HG03378 (cell line): ENCODE measurements around the gene PROZ.

Experiments
- ATAC-seq: cut with Tn5 transposase; IDR thresholded peaks from one replicate; pipeline ENCODE4 v1.9.1; 2021; ENCODE audit warnings: mild to moderate bottlenecking, moderate library complexity; ENCODE audit not compliant: unreplicated experiment

Gene PROZ

DNA sequence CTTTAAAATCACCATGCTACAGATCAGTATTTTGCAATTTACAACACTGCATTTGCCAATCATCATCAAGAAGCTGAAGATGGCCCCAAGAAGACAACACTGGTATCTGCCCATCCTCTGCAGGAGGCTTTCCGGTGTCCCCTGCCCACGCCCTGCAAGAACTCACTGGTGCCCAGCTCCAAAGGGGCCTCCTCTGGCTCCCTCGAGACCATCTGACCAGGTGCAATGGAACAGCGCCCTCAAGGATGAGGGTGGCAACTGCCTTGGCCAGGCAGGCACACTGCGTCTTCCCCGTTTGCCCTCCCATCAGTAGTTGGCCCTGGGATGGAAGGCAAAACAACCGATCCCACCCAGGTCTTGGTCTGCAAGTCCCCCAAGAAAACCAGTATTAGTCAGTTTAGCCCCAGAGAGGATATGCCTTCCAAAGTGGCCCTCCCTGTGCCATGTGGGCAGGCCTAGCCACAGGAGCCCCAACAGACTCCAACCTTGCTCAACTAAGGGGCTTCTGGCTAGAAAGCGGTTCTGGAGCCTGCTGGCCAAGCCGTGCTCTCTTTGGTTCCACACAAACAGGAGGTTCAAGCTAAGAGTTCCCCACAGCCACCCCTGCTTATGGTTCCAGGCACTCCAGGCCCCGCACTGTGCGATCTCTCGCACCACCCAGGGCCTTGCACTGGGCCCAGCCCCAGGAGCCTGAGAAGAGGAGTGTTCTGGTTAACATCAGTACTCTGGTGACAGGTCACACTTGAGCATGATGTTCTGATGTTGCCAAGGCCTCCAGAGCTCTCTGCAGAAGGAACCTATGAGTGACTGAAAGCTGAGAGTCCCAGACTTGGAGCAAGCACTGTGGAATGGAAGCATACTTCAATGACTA lies 45.3 kb downstream of the PROZ start:
- ATAC-seq, result no peak

DNA sequence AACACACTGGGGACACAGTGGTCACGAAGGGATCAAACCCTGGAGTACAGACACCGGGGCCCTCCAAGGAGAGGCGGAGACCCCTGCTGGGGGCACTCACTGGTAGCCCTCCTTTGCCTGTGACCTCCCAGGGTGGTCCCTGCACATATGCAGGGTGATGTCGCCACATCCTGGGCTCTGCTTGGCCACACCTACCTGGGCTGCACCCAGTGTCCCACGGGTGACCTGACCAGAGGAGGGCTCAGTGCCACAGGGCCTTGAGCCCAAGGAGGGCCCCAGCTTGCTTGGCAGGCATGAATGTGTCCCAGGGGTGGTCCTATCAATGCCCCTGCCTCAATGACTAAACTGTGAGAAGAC lies 45.9 kb downstream of the PROZ start:
- no peak for ATAC-seq

- no peak for ATAC-seq
These were observed 47.0 kb downstream of the PROZ start for GRCh38 chr13:113205428-113205931.

- no peak for ATAC-seq
These were observed 49.0 kb downstream of the PROZ start for GRCh38 chr13:113207460-113207859.

GRCh38 chr13:113207890-113208420 lies 49.5 kb downstream of the PROZ start:
- peak; percentile 16 for ATAC-seq

GRCh38 chr13:113208421-113209335 lies 50.2 kb downstream of the PROZ start, which contains the start of gene PCID2:
PCID2 (minus strand) TSS chr13:113208669; CDS start chr13:113208634, 35 bp downstream.
- ATAC-seq, result peak; percentile 60

GRCh38 chr13:113209336-113209758 lies 50.9 kb downstream of the PROZ start, which contains the start of gene CUL4A:
CUL4A (plus strand) TSS chr13:113209613; CDS start chr13:113209628, 15 bp downstream.
- peak; percentile 24 for ATAC-seq

- ATAC-seq, result peak; percentile 27
These were observed 51.4 kb downstream of the PROZ start for GRCh38 chr13:113209759-113210421.

GRCh38 chr13:113210833-113211232 lies 52.4 kb downstream of the PROZ start:
- ATAC-seq, result no peak

- ATAC-seq, result no peak
These were observed 53.3 kb downstream of the PROZ start for GRCh38 chr13:113211774-113212173.

DNA sequence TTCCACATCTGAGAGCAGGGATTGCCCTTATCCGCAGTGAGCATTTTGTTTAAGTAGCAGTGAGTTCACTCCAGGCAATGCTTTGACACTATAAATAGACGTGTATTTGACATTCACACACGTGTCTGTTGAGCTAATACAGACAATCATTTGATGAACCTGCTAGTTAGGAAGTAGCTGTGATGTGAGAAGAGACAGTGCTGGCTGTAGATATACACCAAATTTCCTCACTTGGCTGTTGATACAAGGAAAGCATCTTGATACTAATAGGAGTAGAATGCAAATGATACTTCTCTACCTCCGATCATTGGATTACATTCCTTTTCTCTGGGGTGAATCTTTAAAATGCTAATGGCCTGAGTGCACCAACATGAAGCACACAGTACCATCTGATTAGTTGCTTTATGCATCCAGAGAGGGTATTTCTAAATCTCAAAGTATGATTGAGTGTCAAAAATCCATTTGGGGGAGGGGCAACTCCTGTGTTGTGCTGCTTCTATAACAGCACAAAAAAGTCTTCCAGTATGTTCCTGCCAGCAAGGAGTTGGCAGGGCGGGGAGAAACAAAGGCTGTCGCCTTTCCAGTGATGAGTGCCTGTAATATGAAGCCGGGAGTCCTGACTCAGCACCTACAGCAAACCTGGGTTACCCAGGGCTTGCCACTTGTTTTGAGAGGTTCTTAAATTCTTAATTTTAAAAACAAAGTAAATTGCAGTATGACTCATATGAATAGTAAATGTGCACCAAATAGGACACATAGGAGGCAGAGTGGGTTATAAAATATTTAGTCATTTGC lies 58.0 kb downstream of the PROZ start:
- no peak for ATAC-seq

- no peak for ATAC-seq
These were observed 60.1 kb downstream of the PROZ start for GRCh38 chr13:113218586-113218985.

DNA sequence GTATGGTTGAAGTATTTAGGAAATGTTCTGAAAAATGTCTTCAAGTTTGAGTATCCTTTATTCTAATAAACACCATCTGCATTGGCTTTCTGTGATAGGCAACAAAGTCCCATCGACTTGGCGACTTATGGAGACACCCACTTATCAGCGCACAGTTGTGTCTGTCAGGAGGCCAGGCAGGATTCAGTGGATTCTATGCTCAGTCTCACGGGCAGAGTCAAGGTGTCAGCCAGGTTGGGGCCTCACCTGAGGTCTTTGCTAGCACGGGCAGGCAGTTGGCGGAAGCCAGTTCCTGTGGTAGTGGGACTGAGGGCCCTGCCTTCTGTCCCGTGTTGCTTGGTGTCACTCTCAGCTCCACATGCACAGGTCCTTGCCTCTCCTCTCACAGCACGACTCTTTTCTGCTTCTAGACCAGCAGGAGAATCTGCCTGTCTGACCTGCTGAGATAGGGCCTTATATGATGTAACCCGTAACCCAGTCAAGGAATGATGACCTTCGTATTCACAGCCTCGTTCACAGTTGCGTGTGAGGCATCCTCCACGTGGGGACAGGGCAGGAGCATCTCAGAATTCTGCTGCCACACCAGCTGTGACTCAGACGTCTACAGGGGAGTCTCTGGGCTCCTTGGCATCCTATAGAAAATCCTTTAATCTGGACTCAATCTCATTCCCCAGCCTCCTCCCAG lies 61.0 kb downstream of the PROZ start:
- no peak for ATAC-seq

DNA sequence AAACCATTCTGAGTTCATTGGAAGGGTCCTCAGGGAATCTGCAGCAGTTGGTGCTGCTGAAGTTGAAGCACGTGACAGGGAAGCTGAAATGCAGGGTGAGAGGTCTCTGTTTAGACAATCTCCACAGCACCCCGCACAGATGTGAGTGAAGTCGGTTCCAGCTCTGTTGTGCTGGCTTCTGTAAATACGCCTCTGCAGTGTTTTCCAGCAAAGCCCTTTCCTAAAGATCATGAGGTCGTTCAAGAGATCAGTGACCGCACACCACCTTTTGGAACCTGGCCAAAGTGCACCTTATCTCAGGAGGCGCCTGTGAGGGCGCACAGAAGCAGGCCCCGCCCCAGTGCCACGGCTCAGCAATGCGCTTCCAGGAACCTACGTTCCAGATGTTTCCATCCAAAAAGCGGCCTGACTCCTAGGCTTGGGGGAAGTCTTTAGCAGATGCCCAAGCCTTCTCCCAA lies 61.7 kb downstream of the PROZ start:
- no peak for ATAC-seq

DNA sequence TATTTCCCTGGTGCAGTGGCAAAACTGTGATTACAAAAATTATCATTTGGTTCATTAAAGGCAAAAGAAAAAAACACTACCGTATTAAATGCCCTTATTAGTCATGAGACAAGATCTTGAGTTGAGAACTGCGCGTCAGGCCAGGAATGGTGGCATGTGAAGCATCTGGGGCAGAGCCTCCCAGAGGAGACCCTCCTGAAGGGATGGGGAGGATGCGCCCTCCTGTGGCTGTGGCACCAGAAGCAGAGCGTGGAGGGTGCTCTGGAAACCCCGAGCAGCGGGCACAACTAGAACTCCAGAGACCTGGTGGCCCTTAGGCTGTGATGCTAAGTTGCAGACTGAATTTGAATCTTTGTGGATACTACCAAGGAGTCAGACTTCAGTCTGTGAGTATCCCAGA lies 62.4 kb downstream of the PROZ start:
- no peak for ATAC-seq
